Stromal cell of bone marrow (primary cell): ENCODE data around the gene ERMARD.

Experiments
- DNase-seq: peaks from one replicate; pipeline ENCODE4 v3.0.0-alpha.2; 2012; ENCODE audit warnings: low read depth

ERMARD gene

DNA sequence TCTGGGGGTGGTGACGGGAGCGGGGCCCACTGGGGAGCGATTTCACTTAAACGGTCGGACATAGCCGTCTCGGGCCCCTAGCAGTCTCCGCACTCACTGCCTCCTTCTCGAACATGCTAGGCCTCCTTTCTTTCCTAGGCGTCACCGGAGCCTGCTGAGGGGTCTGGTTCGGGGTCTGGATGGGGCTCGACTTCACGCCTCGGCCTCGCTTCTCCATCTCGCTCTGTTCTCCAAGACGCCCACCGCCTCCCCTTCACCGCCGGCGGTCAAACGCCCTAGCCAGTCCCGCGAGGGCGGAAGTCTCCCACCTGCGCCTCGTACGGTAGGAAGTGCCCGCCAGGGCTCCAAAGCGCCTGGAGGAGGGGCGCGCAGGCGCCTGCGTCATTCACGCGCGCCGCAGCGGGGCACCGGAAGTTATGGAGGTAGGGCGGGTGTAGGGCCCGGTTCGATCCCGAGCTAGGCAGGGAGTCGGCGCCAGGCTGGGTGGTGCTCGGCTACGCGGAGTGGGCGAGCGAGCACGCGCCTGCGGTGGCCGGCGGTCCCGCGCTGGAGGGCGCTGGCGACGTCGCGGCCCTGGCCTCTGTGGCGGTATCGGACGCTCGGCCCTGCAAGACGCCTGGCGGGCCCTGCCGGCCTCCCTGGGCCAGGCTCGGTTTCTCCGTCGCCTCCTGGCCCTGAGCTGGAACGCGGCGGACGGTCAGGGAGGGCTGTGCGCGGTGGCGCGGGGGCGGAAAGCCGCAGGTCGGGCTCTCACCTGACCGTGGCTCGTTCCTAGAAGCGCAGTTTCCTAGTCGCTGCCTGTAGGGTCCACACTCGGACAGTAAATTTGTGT is at the start of gene ERMARD, which contains the start of gene DYNLT2:
ERMARD (plus strand) TSS at position 381 of the 832 bp plus-strand sequence; CDS start at position 417, 36 bp downstream.
DYNLT2 (minus strand) TSS at position 331 of the 832 bp plus-strand sequence; CDS start at position 217, 114 bp downstream.
- DNase-seq, result peak; percentile 87

DNA sequence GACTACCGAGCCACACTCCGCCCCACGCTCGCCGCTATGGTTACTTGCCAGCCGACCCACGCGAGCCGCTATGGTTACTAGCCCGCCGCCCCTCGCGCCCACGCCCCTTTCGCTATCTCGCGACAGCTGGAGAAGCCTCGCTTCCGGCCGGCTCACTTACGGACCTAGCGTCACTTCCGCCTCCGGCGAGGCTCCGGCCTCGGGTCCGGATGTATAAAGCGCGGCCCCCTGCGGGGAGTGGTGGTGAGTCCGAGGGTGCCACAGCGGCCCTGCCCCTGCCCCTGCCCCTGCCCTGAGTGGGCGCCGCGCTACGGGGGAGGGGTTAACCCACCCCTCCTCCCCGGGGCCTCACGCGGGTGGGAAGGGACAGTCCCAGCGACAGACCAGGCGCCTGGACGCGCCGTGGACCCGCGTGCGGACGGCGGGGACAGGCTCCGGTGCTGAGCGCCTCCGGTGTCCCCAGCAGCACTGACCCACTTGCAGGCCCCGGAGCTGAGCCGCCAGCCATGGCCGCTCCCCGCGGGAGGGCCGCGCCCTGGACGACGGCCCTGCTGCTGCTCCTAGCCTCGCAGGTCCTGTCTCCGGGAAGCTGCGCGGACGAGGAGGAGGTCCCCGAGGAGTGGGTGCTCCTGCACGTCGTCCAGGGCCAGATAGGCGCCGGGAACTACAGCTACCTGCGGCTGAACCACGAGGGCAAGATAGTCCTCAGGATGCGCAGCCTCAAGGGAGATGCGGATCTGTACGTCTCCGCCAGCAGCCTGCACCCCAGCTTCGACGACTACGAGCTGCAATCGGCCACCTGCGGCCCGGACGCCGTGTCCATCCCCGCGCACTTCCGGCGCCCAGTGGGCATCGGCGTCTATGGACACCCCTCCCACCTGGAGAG is 49.2 kb upstream of the ERMARD start, which contains the start of the genes C6orf120 and WDR27:
C6orf120 (plus strand) TSS at position 173 of the 886 bp plus-strand sequence; CDS start at position 507, 334 bp downstream.
WDR27 (minus strand) TSS at position 76 of the 886 bp plus-strand sequence. CDS start 13,024 bp downstream, outside the sequence.
- DNase-seq, result peak; percentile 91

- no peak for DNase-seq
These were observed 48.6 kb upstream of the ERMARD start for GRCh38 chr6:169702840-169703246.

GRCh38 chr6:169707772-169708171 is 43.6 kb upstream of the ERMARD start:
- no peak for DNase-seq

DNA sequence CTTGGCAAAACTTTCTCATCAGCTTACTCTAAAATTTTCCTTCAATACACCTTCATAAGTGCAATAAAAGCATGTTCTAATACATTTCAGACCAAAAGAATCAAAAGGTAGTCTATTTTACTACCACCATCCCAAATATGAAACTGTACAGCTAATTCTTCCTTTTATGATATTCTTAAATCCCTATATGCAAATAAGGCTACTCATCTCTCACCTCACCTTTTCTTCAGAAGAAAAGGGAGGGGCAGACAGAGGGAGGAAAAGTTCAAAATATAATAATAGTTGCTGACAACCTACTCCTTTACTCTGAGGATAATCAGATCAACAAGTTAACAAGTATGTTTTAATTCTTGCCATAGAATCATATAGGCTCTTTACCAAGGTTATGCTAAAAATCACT is 42.1 kb upstream of the ERMARD start:
- no peak for DNase-seq

- no peak for DNase-seq
These were observed 41.4 kb upstream of the ERMARD start for GRCh38 chr6:169710009-169710408.

- DNase-seq, result no peak
These were observed 37.2 kb upstream of the ERMARD start for GRCh38 chr6:169714178-169714577.

GRCh38 chr6:169714595-169714994 is 36.8 kb upstream of the ERMARD start:
- DNase-seq, result no peak

DNA sequence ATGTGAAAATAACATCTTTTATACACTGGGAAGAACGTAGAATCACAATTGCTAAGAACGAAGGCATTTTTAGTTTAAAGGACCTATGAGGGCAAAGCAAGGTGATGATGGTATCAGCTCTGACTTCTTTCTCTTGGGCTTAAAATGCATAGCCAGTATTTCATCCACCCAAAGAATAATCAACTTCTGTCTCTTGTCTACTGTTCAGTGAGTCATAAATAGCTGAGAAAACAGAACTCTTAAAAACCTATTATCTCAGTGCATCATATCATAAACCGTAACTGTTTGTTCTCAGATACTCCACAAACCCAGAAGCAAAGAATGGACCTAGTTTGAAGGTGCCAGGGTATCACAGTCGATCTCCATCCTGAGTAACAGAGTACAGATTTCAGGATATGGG is 32.3 kb upstream of the ERMARD start:
- DNase-seq, result no peak

DNA sequence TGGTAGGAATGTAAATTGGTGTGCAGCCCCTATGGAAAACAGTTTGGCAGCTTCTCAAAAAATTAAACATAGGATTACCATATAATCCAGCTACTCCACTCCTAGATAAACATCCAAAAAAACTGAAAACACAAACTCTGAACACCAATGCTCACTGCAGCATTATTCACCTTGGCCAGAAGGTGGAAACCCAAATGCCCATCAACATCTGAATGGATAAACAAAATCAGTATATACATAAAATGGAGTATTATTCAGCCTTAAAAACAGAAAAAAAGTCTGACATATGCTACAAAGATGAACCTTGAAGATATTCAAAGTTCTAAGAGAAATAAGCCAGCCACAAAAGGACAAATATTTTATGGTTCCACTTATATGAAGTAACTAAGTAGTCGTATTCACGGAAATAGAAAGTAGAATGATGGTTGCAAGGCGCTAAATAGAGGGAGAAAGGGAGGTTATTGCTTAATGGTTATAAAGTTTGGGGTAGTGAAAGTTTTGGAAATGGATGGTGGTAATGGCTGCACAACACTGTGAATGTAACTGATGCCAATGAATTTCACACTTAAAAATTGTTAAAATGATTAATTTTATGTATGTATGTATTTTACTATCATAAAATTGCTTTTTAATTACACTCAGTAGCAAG is 31.1 kb upstream of the ERMARD start:
- DNase-seq, result no peak

DNA sequence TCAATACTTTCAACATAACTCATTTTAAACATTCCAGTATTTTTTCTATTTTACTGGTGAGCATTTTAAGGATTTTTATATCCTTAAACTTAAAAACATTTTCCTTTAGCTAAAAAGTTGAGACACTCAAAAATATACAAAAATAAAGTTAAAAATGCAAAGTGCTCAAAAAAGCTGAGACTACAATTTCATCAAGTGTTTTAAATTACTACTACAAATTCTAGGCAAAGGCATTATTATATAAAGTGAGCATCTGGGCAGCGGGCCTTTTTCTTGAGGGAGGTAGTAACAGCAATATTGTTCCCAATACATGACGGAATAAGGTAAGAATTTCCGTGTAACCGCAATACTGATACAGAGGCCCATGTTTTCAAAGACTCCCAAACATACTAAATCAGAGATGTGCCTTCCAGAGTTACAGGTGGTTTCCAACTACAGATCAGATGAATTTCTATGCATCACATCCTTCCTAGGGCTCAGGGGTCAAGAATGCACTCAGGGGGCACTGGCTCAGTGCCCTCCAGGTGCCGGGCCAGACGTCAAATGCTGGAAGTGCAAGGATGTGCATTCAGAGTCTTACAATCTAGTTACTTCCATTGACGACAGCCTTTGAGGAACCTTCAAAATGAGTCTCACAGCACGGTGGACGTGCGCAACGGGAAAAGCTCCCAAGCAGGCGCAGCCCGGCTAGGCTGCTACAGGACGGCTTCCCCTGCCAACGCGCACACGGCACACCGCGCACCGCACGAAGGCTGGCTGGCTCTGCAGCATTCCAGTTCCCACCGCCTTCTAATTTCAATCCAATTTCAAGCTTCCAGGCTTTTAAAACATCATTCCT is 28.8 kb upstream of the ERMARD start:
- DNase-seq, result no peak

GRCh38 chr6:169723200-169723909 is 28.1 kb upstream of the ERMARD start:
- no peak for DNase-seq

GRCh38 chr6:169723991-169724493 is 27.4 kb upstream of the ERMARD start:
- DNase-seq, result no peak

DNA sequence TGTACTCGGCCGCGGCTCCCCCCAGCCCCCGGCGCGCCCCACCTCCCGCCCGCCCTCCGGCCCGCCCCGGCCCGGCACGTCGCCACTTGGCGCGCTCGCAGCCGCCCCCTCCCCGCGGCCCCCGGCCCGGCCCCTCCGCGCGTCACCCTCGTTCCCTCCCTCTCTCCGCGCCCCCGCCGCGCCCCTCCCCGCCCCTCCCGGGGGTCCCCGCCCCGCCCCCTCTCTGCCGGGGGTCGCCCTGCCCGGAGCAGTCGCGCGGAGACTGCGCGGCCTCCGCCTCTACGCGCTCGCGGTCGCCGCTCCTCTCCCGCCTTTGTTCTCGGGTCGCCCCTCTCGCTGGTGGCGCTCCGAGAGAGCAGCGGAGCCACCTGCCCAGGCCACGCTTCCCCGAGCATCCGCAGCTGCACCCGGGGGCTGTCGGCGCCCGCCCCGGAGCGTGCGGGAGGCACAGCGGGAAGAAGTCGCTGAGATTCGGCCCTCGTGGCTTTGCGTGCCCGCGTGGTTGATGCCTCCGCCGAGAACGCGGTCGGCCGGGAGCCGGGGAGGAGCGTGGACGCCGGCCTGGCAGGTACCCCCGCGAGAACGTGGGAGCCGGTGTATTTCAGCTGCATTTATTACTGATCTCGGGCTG is 26.8 kb upstream of the ERMARD start, which contains the start of gene PHF10:
PHF10 (minus strand) TSS at position 7 of the 631 bp plus-strand sequence. CDS start 569 bp downstream, outside the sequence.
- no peak for DNase-seq

- DNase-seq, result no peak
These were observed 26.0 kb upstream of the ERMARD start for GRCh38 chr6:169725125-169726048.

DNA sequence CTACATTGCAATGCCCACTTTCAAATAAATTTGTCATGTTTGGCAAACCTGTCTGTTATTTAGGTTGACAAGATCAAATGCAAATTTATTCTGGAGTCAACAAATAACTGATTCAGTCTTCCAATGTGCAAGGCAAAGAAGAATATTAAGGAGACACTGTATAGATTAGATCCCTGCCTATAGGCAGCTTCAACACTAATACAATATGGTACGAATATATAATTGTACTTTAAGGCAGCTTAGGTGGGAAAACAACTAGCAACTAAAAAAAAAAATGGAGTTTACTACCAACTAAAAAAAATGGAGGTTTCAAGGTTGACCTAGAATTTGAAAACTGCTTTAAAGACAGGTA is 25.4 kb upstream of the ERMARD start:
- no peak for DNase-seq

GRCh38 chr6:169726963-169727362 is 24.5 kb upstream of the ERMARD start:
- DNase-seq, result no peak

GRCh38 chr6:169729961-169730360 is 21.5 kb upstream of the ERMARD start:
- no peak for DNase-seq
